ENCODE measurements around the gene NEAT1. TPM values are rescaled to one million over a fixed set of nuclear protein-coding genes. Genes with fewer than 3 reads are reported as not detected.
"Not testable (repeated sequence)": the region's sequence is repeated elsewhere in the genome, so short reads cannot be mapped to it uniquely, and the experiment has no call there.

The NEAT1 gene
- total RNA-seq, 1 donor from 2014 or later, result 411 TPM

DNA sequence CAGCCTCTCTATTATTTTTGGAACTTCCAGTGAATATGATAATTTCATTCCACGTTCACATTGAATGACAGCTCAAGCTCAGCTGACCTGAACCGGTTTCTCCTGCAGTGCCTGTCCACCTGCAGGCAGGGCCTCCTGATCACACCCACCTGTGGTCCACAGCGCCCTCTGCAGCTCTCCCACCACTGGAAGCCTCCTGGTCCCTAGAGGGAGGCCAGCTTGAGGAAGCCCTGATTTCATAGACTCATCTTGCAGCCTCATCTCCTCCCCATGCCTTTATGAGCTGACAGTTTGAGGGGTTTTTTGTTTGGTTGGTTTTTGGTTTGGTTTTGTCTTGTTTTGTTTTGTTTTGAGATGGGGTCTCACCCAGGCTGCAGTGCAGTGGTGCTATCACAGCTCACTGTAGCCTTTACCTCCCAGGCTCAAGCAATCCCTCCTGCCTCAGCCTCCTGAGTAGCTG lies 46.3 kb downstream of the NEAT1 start:
- no peak overlapping the region for H3K4me3 Mint-ChIP-seq
- peaks cover 28% of the 10 kb centered on the region for H3K4me1 Mint-ChIP-seq
- no peaks in the 10 kb centered on the region for H3K9me3 Mint-ChIP-seq
- H3K27ac Mint-ChIP-seq, result peak overlapping the region; percentile 77
- peak; percentile 89 for DNase-seq
- no peaks in the 10 kb centered on the region for H3K27me3 Mint-ChIP-seq
- H3K36me3 Mint-ChIP-seq (ENCODE audit: low read depth), result no peaks in the 10 kb centered on the region
- intact Hi-C loops (cut with micrococcal nuclease), result loop anchor here (5.0 kb wide), 2 partner anchors 37 to 38 kb away; no protein-coding TSS in a partner anchor

DNA sequence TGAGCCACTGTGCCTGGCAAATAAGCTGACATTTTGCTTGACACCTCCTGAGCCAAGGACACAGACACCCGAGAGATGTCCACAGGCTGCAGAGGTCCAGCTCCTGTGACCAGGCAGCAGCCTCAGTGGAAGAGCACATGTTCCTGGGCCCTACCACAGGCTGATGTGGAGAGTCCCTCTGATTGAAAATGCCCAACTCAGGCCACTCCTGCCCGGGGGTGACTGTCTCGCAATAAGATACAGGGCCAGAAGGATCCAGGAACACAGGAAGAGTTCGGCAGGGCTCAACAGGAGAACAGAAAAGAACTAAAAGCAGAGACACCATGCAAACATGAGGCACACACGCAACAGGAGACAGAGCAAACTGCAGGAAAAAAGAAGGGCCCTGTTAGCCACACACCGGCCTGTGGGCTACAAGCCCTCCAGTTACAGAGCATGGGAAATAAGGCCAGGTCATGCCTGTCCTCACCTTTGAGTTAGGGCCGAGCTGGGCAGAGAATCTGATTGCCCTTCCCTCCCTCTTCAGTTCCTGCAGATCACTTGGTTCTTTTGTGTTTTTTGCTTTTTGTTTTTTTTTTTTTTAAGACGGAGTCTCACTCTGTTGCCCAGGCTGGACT lies 47.9 kb downstream of the NEAT1 start:
- H3K4me3 Mint-ChIP-seq, result no peak overlapping the region
- no peaks in the 10 kb centered on the region for H3K9me3 Mint-ChIP-seq
- peaks cover 31% of the 10 kb centered on the region for H3K4me1 Mint-ChIP-seq
- H3K27ac Mint-ChIP-seq, result peak overlapping the region; percentile 96
- no peak for DNase-seq
- H3K27me3 Mint-ChIP-seq, result no peaks in the 10 kb centered on the region
- intact Hi-C loops (cut with micrococcal nuclease), result no loop called here
- peaks cover 3% of the 10 kb centered on the region for H3K36me3 Mint-ChIP-seq (ENCODE audit: low read depth)

DNA sequence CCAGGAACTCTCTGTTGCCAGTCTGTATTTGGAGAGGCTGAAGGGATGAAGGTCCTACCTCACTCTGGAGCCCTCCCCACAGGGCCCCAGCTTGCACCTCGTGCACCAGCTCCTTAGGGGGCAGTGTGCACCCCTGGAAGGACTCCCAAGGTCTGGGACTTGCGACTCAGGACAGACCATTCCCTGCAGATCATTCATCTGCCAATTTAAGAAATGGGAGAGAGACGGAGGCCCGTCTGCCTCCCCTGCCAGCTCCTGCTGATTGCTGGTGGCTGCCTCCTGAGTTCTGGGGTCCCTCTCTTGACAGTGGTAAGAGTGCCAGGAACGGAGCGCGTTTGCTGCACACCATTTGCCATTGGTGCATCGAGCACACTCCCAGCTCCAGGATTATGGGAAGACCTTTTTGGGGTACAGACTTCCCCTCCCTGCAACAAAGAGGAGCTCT lies 48.9 kb downstream of the NEAT1 start:
- peak; percentile 76 for DNase-seq
- no peaks in the 10 kb centered on the region for H3K9me3 Mint-ChIP-seq
- peaks cover 3% of the 10 kb centered on the region for H3K36me3 Mint-ChIP-seq (ENCODE audit: low read depth)
- intact Hi-C loops (cut with micrococcal nuclease), result no loop called here
- peaks cover 33% of the 10 kb centered on the region for H3K4me1 Mint-ChIP-seq
- H3K27me3 Mint-ChIP-seq, result no peaks in the 10 kb centered on the region
- peak overlapping the region; percentile 96 for H3K27ac Mint-ChIP-seq
- peak overlapping the region; percentile 75 for H3K4me3 Mint-ChIP-seq

DNA sequence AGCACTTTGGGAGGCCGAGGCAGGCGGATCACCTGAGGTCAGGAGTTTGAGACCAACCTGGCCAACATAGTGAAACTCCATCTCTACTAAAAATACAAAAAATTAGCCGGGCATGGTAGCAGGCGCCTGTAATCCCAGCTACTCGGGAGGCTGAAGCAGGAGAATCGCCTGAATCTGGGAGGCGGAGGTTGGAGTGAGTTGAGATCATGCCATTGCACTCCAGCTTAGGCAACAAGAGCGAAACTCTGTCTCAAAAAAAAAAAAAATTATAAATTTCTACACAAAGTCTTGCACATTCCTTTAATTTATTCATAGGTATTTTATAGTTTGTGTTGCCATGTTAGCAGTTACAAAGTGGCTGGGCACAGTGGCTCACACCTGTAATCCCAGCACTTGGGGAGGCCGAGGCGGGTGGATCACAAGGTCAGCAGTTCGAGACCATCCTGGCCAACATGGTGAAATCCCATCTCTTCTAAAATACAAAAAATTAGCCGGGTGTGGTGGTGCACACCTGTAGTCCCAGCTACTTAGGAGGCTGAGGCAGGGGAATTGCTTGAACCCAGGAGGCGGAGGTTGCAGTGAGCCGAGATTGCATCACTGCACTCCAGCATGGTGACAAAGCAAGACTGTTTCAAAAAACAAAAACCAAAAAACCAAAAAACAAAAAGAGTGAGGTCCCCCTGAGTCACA lies 50.1 kb downstream of the NEAT1 start:
- not testable (repeated sequence) for H3K27me3 Mint-ChIP-seq; DNase-seq; H3K36me3 Mint-ChIP-seq (ENCODE audit: low read depth); H3K9me3 Mint-ChIP-seq
- peaks cover 40% of the 10 kb centered on the region for H3K4me1 Mint-ChIP-seq
- intact Hi-C loops (cut with micrococcal nuclease), result loop anchor here (1.0 kb wide), 2 partner anchors 25 to 90 kb away; partner anchors contain the start of gene SLC25A45
- peak overlapping the region; percentile 96 for H3K27ac Mint-ChIP-seq
- peak overlapping the region; percentile 75 for H3K4me3 Mint-ChIP-seq

DNA sequence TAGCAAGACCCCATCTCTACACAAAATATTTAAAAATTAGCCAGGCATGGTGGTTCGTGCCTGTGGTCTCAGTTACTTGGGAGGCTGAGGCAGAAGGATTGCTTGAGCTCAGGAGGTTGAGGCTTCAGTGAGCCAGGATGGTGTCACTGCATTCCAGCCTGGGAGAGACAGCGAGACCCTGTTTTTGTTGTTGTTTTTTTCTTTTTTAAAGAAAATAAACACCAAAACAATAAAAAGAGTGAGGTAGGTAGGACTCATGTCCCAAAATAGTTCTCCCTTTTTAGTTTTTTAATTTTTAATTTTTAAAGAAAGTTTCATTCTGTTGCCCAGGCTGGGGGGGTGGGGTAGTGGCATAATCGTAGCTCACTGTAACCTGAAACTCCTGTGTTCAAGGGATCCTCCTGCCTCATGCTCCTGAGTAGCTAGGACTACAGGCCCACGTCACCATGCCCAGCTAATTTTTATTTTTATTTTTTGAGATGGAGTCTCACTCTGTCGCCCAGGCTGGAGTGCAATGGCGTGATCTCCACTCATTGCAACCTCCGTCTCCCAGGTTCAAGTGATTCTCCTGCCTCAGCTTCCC lies 50.8 kb downstream of the NEAT1 start:
- no peaks in the 10 kb centered on the region for H3K27me3 Mint-ChIP-seq
- H3K36me3 Mint-ChIP-seq (ENCODE audit: low read depth), result peaks cover 6% of the 10 kb centered on the region
- intact Hi-C loops (cut with micrococcal nuclease), result no loop called here
- H3K4me3 Mint-ChIP-seq, result no peak overlapping the region
- H3K27ac Mint-ChIP-seq, result peak overlapping the region; percentile 96
- H3K9me3 Mint-ChIP-seq, result no peaks in the 10 kb centered on the region
- no peak for DNase-seq
- peaks cover 40% of the 10 kb centered on the region for H3K4me1 Mint-ChIP-seq

DNA sequence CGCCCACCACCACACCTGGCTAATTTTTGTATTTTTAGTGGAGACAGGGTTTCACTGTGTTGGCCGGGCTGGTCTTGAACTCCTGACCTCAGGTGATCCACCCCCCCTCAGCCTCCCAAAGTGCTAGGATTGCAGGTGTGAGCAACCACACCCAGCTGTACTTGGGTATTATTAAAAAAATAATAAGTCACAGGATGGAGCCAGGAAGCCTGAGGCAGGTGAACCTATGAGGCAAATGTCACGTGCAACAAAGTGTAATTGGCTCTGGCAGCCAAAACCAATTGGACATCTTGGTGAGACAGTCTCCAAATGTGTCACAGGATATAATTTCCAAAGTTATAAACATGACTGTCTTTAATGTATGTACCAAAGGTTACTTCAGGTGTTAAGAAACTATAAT lies 52.3 kb downstream of the NEAT1 start:
- no peak for DNase-seq
- Mint-ChIP-seq H3K9me3 (no peaks in the 10 kb centered on the region), H3K27ac (no peak overlapping the region), H3K36me3 (ENCODE audit: low read depth) (peaks cover 6% of the 10 kb centered on the region), H3K4me3 (peak overlapping the region; percentile 48), H3K4me1 (peaks cover 39% of the 10 kb centered on the region), H3K27me3 (no peaks in the 10 kb centered on the region)
- intact Hi-C loops (cut with micrococcal nuclease), result no loop called here

DNA sequence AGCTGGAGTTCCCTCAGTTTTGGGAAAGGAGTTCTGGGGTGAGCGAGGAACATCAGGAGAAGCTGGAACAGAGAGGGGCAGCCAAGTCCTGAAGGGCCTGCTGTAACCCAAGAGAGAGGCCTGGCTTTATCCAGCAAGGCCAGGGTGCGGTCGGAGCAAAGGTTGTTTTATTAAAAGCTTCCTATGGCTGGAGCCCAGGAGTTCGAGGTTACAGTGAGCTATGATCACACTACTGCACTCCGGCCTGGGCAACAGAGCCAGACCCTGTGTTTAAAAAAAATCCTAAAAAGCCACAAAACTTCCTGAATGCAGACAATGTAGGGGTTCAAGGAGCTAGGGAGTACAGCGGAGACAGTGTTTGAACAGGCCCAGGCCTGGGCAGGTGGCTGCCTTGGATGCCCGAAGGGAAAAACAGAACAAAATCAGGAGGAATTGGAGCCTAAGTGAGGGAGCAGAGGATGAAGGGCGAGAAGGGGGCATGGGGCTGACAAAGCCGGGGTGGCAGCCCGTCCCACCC lies 54.1 kb downstream of the NEAT1 start:
- intact Hi-C loops (cut with micrococcal nuclease), result loop anchor here (1.0 to 2.0 kb wide), 5 partner anchors 17 to 60 kb away; no protein-coding TSS in a partner anchor

DNA sequence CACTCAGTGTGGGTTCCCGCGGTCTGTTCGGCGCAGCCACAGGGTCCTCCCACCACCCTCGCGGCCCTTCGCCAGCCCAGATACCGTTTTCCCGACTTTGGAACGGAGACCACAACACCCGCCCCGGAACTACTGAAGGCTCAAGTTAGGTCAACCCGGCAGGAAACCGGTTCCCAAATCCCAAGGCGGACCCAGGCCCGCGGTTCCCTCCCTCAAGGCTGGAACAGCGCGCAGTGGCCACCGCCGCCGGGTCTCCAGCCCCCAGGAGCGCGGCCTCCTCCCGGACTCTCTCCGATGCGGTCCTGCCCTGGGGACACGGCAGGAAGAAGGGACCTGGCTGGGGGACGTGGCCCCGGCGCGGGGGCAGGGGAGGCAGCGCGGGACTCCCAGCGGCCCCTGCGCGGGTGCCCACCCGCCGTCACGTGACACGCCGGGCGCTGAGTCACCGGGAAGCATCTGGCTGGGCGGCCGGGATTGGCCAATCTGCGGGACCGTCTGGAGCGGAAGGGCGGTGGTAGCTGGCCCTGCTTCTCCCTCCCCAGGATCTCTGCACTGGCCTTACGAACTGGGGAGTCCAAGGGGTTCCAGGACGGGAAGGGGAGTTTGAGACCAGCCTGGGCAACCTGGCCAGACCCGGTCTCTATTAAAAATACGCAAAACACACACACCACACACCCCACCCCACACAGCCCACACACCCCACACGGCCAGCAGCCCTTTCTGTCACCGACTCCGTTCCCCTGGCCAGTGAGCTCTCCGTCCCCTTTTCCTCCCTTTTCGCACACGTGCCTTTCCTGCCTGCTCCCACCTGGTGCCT lies 54.8 kb downstream of the NEAT1 start:
- intact Hi-C loops (cut with micrococcal nuclease), result loop anchor here (1.0 to 2.0 kb wide), 5 partner anchors 16 to 61 kb away; no protein-coding TSS in a partner anchor
- Mint-ChIP-seq H3K4me3 (peak overlapping the region; percentile 97), H3K27ac (peak overlapping the region; percentile 100), H3K27me3 (no peaks in the 10 kb centered on the region), H3K36me3 (ENCODE audit: low read depth) (peaks cover 6% of the 10 kb centered on the region), H3K4me1 (peaks cover 22% of the 10 kb centered on the region), H3K9me3 (no peaks in the 10 kb centered on the region)
- peak; percentile 97 for DNase-seq

More for the DNA sequence above, 54.1 kb downstream of the NEAT1 start:
- peaks cover 28% of the 10 kb centered on the region for H3K4me1 Mint-ChIP-seq
- H3K4me3 Mint-ChIP-seq, result peak overlapping the region; percentile 97
- DNase-seq, result peak; percentile 66
- H3K27me3 Mint-ChIP-seq, result no peaks in the 10 kb centered on the region
- H3K36me3 Mint-ChIP-seq (ENCODE audit: low read depth), result peaks cover 6% of the 10 kb centered on the region
- H3K9me3 Mint-ChIP-seq, result no peaks in the 10 kb centered on the region
- H3K27ac Mint-ChIP-seq, result peak overlapping the region; percentile 100

DNA sequence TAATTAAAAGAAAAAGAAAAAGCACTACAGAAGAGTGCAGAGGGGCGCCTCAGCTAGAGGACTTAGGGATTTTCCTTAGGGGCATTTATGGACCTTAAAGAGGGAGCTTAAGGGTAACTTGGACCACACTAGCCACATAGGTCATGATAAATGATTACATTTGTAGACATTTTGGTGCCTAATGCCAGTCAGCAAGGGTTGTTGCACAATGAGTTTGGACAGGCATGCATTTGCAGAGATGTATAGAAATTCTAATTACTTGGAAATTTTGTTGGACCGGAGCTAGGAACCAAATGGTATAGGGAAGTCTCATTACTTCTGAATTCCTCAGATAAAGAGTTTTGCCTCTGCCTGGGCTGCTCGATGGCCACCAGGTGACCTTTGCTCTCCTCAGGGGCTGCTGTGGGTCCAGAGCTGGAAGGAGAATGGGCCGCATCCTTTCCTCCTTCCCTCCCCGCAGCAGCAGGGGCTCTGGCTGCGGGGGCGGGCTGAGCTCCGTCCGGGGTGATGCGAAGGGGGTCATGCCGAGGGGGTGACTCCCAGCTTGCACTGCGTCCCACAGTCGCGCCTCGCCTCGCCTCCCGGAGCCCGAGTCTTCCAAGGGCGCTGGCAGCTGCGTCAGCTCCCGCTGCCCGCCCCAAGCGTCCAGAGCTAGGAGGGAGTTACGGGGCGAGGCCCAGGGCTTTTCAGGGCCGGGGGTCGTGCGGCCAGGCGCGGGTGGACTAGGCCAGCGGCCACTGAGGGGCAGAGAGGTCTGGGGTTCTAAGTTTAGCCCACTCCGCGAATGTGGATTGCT lies 56.0 kb downstream of the NEAT1 start:
- DNase-seq, result no peak
- Mint-ChIP-seq H3K27ac (no peak overlapping the region), H3K4me3 (no peak overlapping the region)

DNA sequence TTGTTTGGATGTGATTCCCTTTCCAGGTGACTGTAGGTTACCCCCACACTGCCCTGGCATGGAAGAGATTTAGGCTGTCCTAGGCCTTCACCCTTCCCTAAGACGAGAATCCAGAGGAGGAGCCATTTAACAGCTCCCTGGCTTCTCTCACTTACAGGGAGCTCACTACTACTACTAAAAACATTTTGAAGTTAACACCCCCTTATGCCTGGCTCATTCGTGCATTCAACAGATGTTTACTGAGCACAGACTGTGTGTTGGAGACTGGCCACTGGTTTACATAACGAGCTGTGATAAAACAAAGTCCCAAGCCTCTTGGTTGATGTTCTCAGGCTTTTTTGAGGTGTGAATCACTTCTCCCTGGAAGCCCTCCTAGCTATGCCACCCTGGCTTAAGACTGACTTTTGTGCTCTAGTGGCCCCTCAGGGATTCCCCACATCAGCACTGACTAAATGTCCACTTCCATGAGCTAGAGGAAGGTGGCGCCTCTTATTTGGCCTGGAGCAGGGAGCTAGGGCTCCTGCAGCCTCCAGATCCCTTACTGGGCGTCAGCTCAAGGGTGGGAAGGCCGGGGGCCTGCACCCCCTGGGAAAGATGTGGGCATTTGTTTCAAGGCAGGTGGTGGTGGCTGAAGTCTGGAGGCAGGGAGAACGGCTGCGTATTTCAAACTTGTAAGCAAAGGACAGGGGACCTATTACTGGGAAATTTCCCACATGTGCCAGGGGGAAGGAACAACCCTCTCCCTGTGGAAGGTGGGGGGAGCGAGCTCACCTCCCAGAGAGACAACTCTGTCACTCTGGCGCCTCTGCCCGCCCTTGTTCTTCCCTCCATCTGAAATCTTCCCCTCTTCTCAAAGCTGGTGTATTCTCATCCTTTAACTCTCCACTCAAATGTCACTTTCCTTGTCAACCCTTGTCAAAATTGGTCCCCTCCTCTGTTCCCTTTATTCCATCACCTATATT lies 56.9 kb downstream of the NEAT1 start:
- H3K4me1 Mint-ChIP-seq, result peaks cover 21% of the 10 kb centered on the region
- no peaks in the 10 kb centered on the region for H3K9me3 Mint-ChIP-seq
- peaks cover 6% of the 10 kb centered on the region for H3K36me3 Mint-ChIP-seq (ENCODE audit: low read depth)
- intact Hi-C loops (cut with micrococcal nuclease), result no loop called here
- no peaks in the 10 kb centered on the region for H3K27me3 Mint-ChIP-seq
- H3K27ac Mint-ChIP-seq, result no peak overlapping the region
- no peak for DNase-seq
- H3K4me3 Mint-ChIP-seq, result no peak overlapping the region

More for the DNA sequence above, 56.0 kb downstream of the NEAT1 start:
- peaks cover 6% of the 10 kb centered on the region for H3K36me3 Mint-ChIP-seq (ENCODE audit: low read depth)
- intact Hi-C loops (cut with micrococcal nuclease), result no loop called here
- H3K4me1 Mint-ChIP-seq, result peaks cover 21% of the 10 kb centered on the region
- no peaks in the 10 kb centered on the region for H3K9me3 Mint-ChIP-seq
- no peaks in the 10 kb centered on the region for H3K27me3 Mint-ChIP-seq

DNA sequence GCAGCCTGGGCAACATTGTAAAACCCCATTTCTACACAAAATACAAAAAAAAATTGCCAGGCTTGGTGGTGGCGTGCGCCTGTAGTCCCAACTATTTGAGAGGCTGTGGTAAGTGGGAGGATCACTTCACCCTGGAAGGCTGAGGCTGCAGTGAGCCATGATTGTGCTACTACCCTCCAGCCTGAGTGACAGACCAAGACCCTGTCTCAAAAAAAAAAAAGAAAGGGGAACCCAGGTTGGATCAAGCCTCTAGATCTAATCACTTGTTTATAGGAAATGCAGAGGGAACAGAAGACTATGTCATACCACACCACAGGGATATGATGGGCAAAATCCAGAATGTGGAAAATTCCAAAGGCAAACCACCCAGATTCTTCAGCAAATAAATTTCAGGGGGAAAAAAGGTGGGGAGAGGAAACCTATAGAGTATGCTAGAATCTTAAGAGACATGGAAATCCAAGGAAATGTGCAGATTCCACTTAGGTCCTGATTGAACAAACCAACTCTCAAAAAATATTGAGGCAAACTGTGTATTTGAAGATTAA lies 59.8 kb downstream of the NEAT1 start:
- Mint-ChIP-seq H3K4me1 (peaks cover 15% of the 10 kb centered on the region), H3K4me3 (no peak overlapping the region), H3K27me3 (no peaks in the 10 kb centered on the region), H3K36me3 (ENCODE audit: low read depth) (no peaks in the 10 kb centered on the region), H3K9me3 (no peaks in the 10 kb centered on the region), H3K27ac (no peak overlapping the region)
- no peak for DNase-seq
- intact Hi-C loops (cut with micrococcal nuclease), result no loop called here

DNA sequence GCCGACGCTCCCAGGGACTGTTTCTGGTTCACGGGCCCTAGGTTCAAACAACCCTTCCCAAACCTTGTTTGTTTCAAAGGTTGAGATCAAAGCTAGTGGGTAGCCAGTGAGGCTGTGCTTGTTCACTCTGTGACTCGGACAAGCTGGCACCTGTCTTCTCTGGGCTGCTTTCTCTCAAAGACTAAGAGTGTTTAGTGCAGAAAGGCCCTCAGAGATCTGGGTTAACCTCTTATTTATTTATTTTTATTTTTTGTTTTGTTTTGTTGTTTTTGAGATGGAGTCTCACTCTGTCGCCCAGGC lies 63.3 kb downstream of the NEAT1 start:
- no peaks in the 10 kb centered on the region for H3K9me3 Mint-ChIP-seq
- H3K27me3 Mint-ChIP-seq, result no peaks in the 10 kb centered on the region
- H3K4me3 Mint-ChIP-seq, result no peak overlapping the region
- peaks cover 26% of the 10 kb centered on the region for H3K4me1 Mint-ChIP-seq
- no peak for DNase-seq
- no peak overlapping the region for H3K27ac Mint-ChIP-seq
- H3K36me3 Mint-ChIP-seq (ENCODE audit: low read depth), result no peaks in the 10 kb centered on the region
- intact Hi-C loops (cut with micrococcal nuclease), result no loop called here

Measured in activated CD4-positive, alpha-beta T cell treated with anti-CD3 and anti-CD28 coated beads, Interleukin-2, amount 10 ng/mL, durations not matched to agents 24 days and 14 days (primary cell).